PFSK-1 (cell line): ENCODE measurements around the gene SLC4A2.

Experiments used
- FOXP2 ChIP-seq: optimal IDR thresholded peaks from 2 replicates; pipeline ENCODE3; 2011; ENCODE audit warnings: borderline replicate concordance, control low read depth, inconsistent platforms; ENCODE audit not compliant: insufficient read depth; ENCODE audit errors: extremely low read length, extremely low read depth
- POLR2AphosphoS5 ChIP-seq: IDR thresholded peaks from 2 replicates; pipeline ENCODE4 v1.6.1; 2012; ENCODE audit warnings: low read depth, mild to moderate bottlenecking, control low read depth, low read length, moderate library complexity
- REST ChIP-seq, 2 experiments: IDR thresholded peaks; 2 replicates each; pipeline versions ENCODE4 v1.6.1 to v1.8.0; 2011 to 2012; ENCODE audit warnings: low read depth in 2 of 2, low read length in 2 of 2, control low read depth in 1 of 2, inconsistent platforms in 1 of 2, mild to moderate bottlenecking in 1 of 2, moderate library complexity in 1 of 2; ENCODE audit not compliant: insufficient read depth in 1 of 2
- SIN3A ChIP-seq: IDR thresholded peaks from 2 replicates; pipeline ENCODE4 v1.6.1; 2012; ENCODE audit warnings: mild to moderate bottlenecking, low read length, moderate library complexity, borderline replicate concordance; ENCODE audit not compliant: insufficient read depth
- TAF1 ChIP-seq: IDR thresholded peaks from 2 replicates; pipeline ENCODE4 v1.6.1; 2012; ENCODE audit warnings: low read length, control low read depth, borderline replicate concordance; ENCODE audit not compliant: insufficient read depth

The SLC4A2 gene

GRCh38 chr7:151025924-151026671, 33.3 kb upstream of the SLC4A2 start:
- no peak for TF ChIP-seq POLR2AphosphoS5
- TF ChIP-seq SIN3A, result no peak
- no peak for TF ChIP-seq FOXP2
- no peak for TF ChIP-seq TAF1
- no peak for TF ChIP-seq REST (IDR thresholded peaks at IDR 0.05; ENCODE audit: insufficient read depth in 1 of 2, low read depth in 2 of 2, low read length in 2 of 2)

GRCh38 chr7:151028131-151028947, 31.1 kb upstream of the SLC4A2 start, which contains the start of gene ABCB8:
ABCB8 (plus strand) TSS chr7:151028450; CDS start chr7:151028516, 66 bp downstream.
- peak; percentile 57 for TF ChIP-seq FOXP2
- TF ChIP-seq POLR2AphosphoS5, result peak; percentile 54; the same call in 1 of the 2 replicates
- TF ChIP-seq REST (IDR thresholded peaks at IDR 0.05; ENCODE audit: insufficient read depth in 1 of 2, low read depth in 2 of 2, low read length in 2 of 2), result no peak
- no peak; the same call in 1 of the 2 replicates for TF ChIP-seq SIN3A

- TF ChIP-seq REST (IDR thresholded peaks at IDR 0.05; ENCODE audit: insufficient read depth in 1 of 2, low read depth in 2 of 2, low read length in 2 of 2) (no peak), POLR2AphosphoS5 (no peak), SIN3A (no peak), TAF1 (no peak), FOXP2 (no peak)
These were observed 30.4 kb upstream of the SLC4A2 start for GRCh38 chr7:151028948-151029501.

- TF ChIP-seq REST (IDR thresholded peaks at IDR 0.05; ENCODE audit: insufficient read depth in 1 of 2, low read depth in 2 of 2, low read length in 2 of 2) (no peak), FOXP2 (no peak), TAF1 (no peak), SIN3A (no peak), POLR2AphosphoS5 (no peak)
These were observed 28.4 kb upstream of the SLC4A2 start for GRCh38 chr7:151031011-151031410.
